ENCODE results near the gene OR5D14.

Gene OR5D14

DNA sequence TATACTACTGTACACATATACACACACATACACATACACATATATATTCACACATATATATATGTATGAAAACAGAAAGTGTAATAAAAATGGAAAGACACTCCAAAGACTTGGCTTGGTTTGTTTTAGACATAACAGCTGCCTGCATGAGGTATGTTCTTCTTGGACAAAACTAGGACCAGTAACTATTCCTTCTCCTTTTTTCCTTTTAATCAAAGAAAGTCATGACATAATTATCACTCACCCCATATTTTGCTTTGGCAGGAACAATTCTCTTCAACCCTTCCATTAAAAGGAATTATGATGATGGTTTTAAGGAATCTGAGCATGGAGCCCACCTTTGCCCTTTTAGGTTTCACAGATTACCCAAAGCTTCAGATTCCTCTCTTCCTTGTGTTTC is at the start of gene OR5D14:
OR5D14 (plus strand) TSS at position 301 of the 400 bp plus-strand sequence; CDS start at position 301, 0 bp downstream.
- DNase-seq = no peak

DNA sequence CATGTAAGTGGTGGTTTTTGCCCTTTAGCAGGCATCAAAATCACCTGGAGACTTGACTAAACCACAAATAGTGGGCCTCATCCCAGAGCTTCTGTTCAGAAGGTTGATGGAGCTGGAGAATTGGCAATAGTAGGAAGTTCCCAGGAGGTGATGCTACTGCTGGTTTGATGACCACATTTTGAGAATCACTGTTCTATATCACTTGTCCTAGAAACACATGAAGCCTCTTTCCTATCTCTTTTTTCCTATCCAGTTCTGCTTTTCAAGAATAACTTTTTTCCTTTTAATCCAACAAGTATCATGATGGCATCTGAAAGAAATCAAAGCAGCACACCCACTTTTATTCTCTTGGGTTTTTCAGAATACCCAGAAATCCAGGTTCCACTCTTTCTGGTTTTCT is 22.2 kb upstream of the OR5D14 start, which contains the start of gene OR5D13:
OR5D13 (plus strand) TSS at position 301 of the 400 bp plus-strand sequence; CDS start at position 301, 0 bp downstream.
- DNase-seq = no peak

DNA sequence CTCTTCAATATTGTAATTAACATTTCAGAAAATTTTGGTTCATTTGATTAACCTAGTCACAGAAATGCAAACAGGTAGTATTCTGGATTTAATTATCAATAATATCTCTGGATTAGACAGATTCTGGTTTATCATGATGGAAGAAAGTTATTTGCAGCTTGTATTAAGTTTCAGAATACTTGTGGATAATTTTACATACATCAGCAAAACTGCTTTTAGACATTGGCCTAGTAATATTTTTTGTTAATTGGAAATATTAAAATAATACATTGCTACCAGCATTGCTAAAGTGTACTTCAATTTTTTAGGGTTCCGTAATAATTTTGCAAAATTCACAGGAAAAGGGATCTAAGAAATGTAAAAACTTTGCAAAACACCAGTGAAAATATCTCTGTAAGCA is 3.8 kb upstream of the OR5D14 start:
- no peak for DNase-seq

DNA sequence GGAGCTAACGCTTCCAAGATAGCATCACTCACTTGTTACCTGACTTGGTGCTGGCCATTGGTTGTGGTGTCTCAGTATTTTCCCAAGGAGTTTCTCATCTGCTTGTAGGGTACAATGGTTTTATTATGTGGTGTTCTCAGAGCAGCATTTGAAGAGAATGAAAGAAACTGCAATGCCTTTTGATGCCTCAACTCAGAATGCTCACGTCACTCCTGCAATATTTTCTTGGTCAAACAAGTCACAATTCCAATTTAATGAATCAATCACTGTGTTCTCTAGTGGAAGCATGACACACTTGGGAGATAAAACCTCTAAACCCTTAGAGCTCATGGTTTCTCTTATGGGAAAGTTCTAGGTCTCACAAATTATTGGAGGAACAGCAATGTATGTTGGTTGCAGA is 2.0 kb upstream of the OR5D14 start:
- DNase-seq = no peak

DNA sequence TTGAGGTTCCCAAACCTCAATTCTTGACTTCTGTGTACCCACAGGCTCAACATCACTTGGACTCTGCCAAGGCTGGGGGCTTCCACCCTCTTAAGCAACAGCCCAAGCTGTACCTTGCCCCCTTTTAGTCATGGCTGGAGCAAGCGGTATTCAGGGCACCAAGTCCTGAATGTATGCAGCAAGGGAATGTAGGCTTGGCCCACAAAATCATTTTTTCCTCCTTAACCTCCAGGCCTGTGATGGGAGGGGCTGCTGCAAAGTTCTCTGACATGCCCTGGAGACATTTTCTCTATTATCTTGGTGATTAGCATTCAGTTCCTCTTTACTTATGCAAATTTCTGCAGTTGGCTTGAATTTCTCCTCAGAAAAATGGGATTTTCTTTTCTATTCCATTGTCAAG is 10.9 kb downstream of the OR5D14 start:
- DNase-seq = no peak

DNA sequence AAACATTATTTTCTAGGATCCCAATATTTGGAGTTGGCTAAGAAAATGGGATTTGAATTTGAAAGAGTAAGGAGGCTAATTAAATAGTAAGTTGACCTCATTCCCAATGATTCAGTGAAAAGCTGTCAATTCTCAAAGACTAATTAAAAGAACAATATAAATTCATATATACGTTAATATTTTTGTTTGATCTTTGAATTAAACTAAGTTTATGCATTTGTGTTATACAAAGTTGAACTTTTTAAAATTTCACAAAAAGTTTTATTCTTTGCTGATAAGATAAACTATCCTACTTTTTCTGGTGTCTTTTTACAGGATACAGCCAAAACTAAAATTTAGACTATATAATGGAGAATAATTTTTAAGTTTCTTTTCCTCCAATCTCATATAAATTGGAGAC is 15.7 kb downstream of the OR5D14 start, which contains the start of gene OR5L1:
OR5L1 (plus strand) TSS at position 301 of the 400 bp plus-strand sequence. CDS start 100 bp downstream, outside the sequence.
- no peak for DNase-seq

DNA sequence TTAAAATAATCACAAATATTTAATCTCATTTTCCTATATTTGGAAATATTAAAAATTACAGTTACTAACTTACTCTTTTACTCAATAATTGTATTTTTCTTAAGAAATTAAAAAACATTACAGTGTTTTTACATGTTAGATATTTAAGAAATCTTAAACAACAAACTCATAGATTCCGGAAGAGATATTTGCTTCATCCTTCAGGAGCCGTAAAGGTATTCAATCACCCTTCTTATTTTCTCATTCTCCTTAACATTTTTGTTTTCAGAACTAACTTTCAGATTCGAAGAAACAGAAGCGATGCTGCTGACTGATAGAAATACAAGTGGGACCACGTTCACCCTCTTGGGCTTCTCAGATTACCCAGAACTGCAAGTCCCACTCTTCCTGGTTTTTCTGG is 24.0 kb downstream of the OR5D14 start, which contains the start of gene OR5D18:
OR5D18 (plus strand) TSS at position 301 of the 400 bp plus-strand sequence; CDS start at position 301, 0 bp downstream.
- no peak for DNase-seq

DNA sequence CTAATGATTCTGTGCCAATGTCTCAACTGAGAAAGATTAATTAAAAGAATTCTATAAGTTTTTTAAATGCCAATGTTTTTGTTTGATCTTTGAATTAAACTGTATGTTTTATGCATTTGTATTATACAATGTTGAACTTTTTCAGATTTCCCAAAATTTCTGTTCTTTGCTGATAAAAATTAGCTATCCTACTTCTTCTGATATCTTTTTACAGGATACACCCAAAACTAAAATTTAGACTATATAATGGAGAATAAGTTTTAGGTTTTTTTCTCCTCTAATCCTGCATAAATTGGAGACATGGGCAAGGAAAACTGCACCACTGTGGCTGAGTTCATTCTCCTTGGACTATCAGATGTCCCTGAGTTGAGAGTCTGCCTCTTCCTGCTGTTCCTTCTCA is 31.6 kb downstream of the OR5D14 start, which contains the start of gene OR5L2:
OR5L2 (plus strand) TSS at position 301 of the 400 bp plus-strand sequence; CDS start at position 301, 0 bp downstream.
- no peak for DNase-seq

DNA sequence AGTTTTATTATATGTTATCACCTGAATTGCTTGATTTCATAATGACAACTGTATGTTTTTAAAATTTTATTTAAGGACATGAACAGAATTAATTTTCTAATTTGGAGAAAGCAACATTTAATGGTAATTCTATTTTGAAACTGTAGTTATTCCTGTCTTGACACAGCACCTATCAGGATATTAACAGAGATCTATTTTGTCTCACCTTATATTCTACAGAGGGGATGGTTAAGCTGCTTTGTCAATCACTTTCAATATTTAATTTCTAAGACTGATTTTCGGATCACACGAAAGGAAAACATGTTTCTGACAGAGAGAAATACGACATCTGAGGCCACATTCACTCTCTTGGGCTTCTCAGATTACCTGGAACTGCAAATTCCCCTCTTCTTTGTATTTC is 43.1 kb downstream of the OR5D14 start, which contains the start of gene OR5D16:
OR5D16 (plus strand) TSS at position 301 of the 400 bp plus-strand sequence; CDS start at position 301, 0 bp downstream.
- DNase-seq = no peak
